Colonic mucosa (tissue), 4 donors: ENCODE results near the gene ARHGAP9. TPM values are rescaled to one million over a fixed set of nuclear protein-coding genes. Genes with fewer than 3 reads are reported as not detected.
"Not testable (repeated sequence)": the region's sequence is repeated elsewhere in the genome, so short reads cannot be mapped to it uniquely, and the experiment has no call there.

Experiments used
- DNase-seq: peaks from one replicate; pipeline ENCODE4 v3.0.0-alpha.2; 2020
- H3K27ac ChIP-seq: fragments of 200-600 bp; one replicate; pipeline ENCODE4 v1.8.0; 2021
- H3K27me3 ChIP-seq: fragments of 200-600 bp; one replicate; pipeline ENCODE4 v1.8.0; 2021
- H3K36me3 ChIP-seq: fragments of 200-600 bp; one replicate; pipeline ENCODE4 v1.8.0; 2021
- H3K4me1 ChIP-seq: fragments of 200-600 bp; one replicate; pipeline ENCODE4 v1.8.0; 2021; ENCODE audit warnings: mild to moderate bottlenecking
- H3K4me3 ChIP-seq: fragments of 200-600 bp; one replicate; pipeline ENCODE4 v1.8.0; 2021
- H3K9ac ChIP-seq, 2 donors: one replicate each; pipeline ENCODE4 v1.7.0; 2013; ENCODE audit warnings: control low read depth in 2 of 2, low read depth in 2 of 2, low read length in 2 of 2
- H3K9me3 ChIP-seq: fragments of 200-600 bp; one replicate; pipeline ENCODE4 v1.8.0; 2021
- intact Hi-C: fragments of 100-400 bp; cut with DNase I; formaldehyde crosslinking; loops from one replicate; pipeline ENCODE4 v1.14.1; 2022
- total RNA-seq, 2 donors: library from RNA; stranded (reverse); fragmentation: NEBNext Ultra II Directional in 1 of 2; extraction: Animal tissue kit (Norgen Biotek cat#: 25700) in 1 of 2; gene quantifications; one replicate each; pipeline ENCODE4 v1.2.1, GENCODE V29; 2021
- TF ChIP-seq, protein P1 (sequence below): fragments of 200-600 bp; IDR thresholded peaks from one replicate; pipeline ENCODE4 v1.8.0; 2022; ENCODE audit warnings: antibody characterized with exemption, mild to moderate bottlenecking
- donor health status: healthy.
- donor health status: DM: no; HTN: no; CAD: no.
- donor health status: DM: no; HTN: no; CAD: no.

Gene ARHGAP9
- total RNA-seq, 2 donors from 2014 or later: 5.5 to 6.5 TPM

DNA sequence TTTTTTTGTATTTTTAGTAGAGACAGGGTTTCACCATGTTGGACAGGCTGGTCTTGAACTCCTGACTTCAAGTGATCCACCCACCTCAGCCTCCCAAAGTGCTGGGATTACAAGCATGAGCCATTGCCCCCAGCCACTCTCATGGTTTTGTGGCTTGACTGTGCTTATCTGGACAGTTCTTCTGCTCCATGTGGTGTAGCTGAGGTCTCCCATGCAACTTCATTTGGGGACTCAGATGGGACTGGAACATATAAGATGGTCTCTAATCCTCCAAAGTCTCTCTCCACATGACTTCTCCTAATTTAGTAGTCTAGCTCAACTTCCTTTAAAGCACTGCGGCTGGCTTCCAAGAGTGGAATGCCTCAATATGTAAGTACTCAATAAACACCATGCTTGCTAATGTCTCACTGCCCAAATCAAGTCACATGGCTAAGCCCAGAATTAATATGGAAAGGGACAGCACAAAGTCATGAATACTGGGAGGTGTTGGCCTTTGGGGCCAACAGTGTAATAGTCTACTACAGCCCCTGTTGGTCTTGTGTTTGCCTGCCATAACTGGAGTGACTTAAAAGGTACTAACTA is 37.7 kb downstream of the ARHGAP9 start:
- no peaks in the 10 kb centered on the region for H3K4me1 ChIP-seq
- intact Hi-C loops: no loop called here
- TF ChIP-seq, protein P1, sequence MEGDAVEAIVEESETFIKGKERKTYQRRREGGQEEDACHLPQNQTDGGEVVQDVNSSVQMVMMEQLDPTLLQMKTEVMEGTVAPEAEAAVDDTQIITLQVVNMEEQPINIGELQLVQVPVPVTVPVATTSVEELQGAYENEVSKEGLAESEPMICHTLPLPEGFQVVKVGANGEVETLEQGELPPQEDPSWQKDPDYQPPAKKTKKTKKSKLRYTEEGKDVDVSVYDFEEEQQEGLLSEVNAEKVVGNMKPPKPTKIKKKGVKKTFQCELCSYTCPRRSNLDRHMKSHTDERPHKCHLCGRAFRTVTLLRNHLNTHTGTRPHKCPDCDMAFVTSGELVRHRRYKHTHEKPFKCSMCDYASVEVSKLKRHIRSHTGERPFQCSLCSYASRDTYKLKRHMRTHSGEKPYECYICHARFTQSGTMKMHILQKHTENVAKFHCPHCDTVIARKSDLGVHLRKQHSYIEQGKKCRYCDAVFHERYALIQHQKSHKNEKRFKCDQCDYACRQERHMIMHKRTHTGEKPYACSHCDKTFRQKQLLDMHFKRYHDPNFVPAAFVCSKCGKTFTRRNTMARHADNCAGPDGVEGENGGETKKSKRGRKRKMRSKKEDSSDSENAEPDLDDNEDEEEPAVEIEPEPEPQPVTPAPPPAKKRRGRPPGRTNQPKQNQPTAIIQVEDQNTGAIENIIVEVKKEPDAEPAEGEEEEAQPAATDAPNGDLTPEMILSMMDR: no peak

DNA sequence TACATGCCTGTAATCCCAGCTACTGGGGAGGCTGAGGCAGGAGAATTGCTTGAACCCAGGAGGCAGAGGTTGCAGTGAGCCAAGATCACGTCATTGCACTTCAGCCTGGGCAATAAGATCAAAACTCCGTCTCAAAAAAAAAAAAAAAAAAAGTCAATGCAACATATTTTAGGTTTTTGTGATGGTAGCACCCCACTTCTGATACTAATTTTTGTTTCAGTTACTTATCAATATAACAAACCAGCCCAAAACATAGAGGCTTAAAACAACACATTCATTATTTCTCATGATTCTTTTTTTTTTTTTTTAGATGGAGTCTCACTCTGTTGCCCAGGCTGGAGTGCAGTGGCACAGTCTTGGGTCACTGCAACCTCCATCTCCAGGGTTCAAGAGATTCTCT is 38.3 kb downstream of the ARHGAP9 start:
- H3K36me3 ChIP-seq, H3K9ac ChIP-seq, DNase-seq, intact Hi-C loops, H3K27ac ChIP-seq, H3K4me3 ChIP-seq, H3K4me1 ChIP-seq, H3K9me3 ChIP-seq, H3K27me3 ChIP-seq: not testable (repeated sequence)

More for the DNA sequence above, 37.7 kb downstream of the ARHGAP9 start:
- Histone ChIP-seq H3K27me3 (no peaks in the 10 kb centered on the region), H3K27ac (no peak overlapping the region), H3K36me3 (no peaks in the 10 kb centered on the region), H3K9ac (no peak overlapping the region), H3K4me3 (no peak overlapping the region), H3K9me3 (no peaks in the 10 kb centered on the region)
- DNase-seq: no peak

DNA sequence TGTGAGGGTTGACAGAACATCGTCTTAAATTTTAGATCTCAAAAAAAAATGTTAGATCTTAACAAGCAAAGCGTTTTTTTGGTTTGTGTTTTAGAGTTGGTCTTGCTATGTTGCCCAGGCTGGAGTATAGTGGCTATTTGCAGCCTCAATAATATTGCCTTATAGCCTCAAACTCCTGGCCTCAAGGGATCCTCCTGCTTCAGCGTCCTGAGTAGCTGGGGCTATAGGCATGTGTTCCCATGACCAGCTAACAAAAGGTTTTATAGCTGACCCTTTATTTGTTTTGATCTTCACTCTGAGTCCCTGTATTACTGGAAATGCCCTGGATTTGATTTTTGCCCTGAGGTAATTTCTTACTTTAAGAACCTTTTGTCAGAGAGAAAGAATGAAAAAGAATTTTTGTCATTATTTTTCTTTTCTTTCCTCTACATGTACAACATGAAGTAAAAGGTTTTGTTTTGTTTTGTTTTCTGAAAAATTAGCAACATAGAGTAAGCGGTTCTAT is 39.9 kb downstream of the ARHGAP9 start:
- Histone ChIP-seq H3K4me1 (no peaks in the 10 kb centered on the region), H3K9ac (no peak overlapping the region), H3K4me3 (no peak overlapping the region), H3K36me3 (no peaks in the 10 kb centered on the region), H3K27ac (no peak overlapping the region), H3K9me3 (no peaks in the 10 kb centered on the region), H3K27me3 (no peaks in the 10 kb centered on the region)
- intact Hi-C loops: no loop called here
- TF ChIP-seq, protein P1: no peak
- DNase-seq: no peak

DNA sequence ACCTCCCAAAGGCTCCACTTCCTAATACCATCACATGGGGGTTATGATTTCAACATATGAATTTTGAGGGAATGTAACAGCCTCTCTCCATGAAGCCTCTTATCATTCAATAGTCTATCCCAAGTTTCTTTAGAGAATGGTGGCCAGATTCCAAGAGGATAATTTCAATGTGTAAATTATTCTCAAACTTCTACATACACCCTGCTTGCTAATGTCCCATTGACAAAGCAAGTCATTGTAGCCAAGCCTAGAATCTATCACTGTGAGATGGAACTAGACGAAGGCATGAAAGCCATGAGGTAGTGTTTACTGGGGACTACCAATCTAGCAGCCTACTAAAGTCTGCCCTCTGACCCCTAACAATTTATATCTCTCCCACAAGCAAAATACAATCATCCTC is 41.3 kb downstream of the ARHGAP9 start:
- intact Hi-C loops: no loop called here
- Histone ChIP-seq H3K9me3 (no peaks in the 10 kb centered on the region), H3K4me1 (no peaks in the 10 kb centered on the region), H3K9ac (no peak overlapping the region), H3K27ac (no peak overlapping the region), H3K4me3 (no peak overlapping the region), H3K36me3 (no peaks in the 10 kb centered on the region), H3K27me3 (no peaks in the 10 kb centered on the region)
- no peak for DNase-seq
- TF ChIP-seq, protein P1: no peak

DNA sequence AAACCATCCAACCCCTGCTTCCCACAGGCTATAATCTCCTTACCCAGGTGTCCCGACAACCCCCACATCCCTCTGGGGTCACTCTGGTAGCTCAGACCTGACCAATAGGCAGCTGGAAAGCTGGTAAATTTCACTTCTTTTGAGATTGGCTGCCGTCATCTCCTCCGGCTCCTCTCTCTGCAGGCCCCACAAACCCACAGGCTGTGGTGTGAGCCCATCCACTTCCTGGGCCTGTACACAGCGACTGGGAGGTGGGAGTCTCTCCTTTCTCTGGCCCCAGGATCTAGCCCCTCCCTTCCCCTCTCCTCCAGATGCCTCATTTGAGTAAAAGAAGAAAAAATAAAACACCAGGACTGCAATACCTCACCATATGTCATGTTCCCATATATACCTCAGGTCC is 44.4 kb downstream of the ARHGAP9 start:
- H3K27ac ChIP-seq: no peak overlapping the region
- intact Hi-C loops: no loop called here
- no peak overlapping the region for H3K9ac ChIP-seq

More for the DNA sequence above, 44.4 kb downstream of the ARHGAP9 start:
- Histone ChIP-seq H3K4me1 (no peaks in the 10 kb centered on the region), H3K27me3 (no peaks in the 10 kb centered on the region), H3K9me3 (no peaks in the 10 kb centered on the region), H3K36me3 (no peaks in the 10 kb centered on the region), H3K4me3 (no peak overlapping the region)
- TF ChIP-seq, protein P1: no peak
- no peak for DNase-seq
